Measurements from ENCODE around the gene SLC25A45.

GRCh38 chr11:65403607-65404121 is 21.2 kb upstream of the SLC25A45 start:
- TF ChIP-seq CTCF (IDR thresholded peaks at IDR 0.05; ENCODE audit: low read depth, low read length, poor library complexity, severe bottlenecking), result no peak
- TF ChIP-seq EZH2phosphoT487 (IDR thresholded peaks at IDR 0.05; ENCODE audit: borderline replicate concordance, low read length), result no peak
